ENCODE data around the gene SV2C.
"Not testable (repeated sequence)": the region's sequence is repeated elsewhere in the genome, so short reads cannot be mapped to it uniquely, and the experiment has no call there.

SV2C gene

GRCh38 chr5:76257225-76257833, 174.1 kb downstream of the SV2C start:
- DNase-seq, result no peak

- no peak for DNase-seq
Measured at GRCh38 chr5:76257897-76258296, 174.7 kb downstream of the SV2C start.

GRCh38 chr5:76264681-76265080, 181.5 kb downstream of the SV2C start:
- DNase-seq, result no peak

GRCh38 chr5:76269259-76269931, 186.2 kb downstream of the SV2C start:
- DNase-seq, result no peak

- DNase-seq, result no peak
Measured at GRCh38 chr5:76269932-76270610, 186.9 kb downstream of the SV2C start.

- DNase-seq, result no peak
Measured at GRCh38 chr5:76271836-76272235, 188.7 kb downstream of the SV2C start.

- no peak for DNase-seq
Measured at GRCh38 chr5:76273206-76273885, 190.2 kb downstream of the SV2C start.

- DNase-seq, result no peak
Measured at GRCh38 chr5:76274571-76274970, 191.4 kb downstream of the SV2C start.

GRCh38 chr5:76277736-76278135, 194.6 kb downstream of the SV2C start:
- no peak for DNase-seq

GRCh38 chr5:76278261-76278789, 195.1 kb downstream of the SV2C start:
- no peak for DNase-seq

- no peak for DNase-seq
Measured at GRCh38 chr5:76280494-76280893, 197.3 kb downstream of the SV2C start.

- DNase-seq, result no peak
Measured at GRCh38 chr5:76283670-76284069, 200.5 kb downstream of the SV2C start.

- no peak for DNase-seq
Measured at GRCh38 chr5:76289692-76290091, 206.5 kb downstream of the SV2C start.

- DNase-seq, result no peak
Measured at GRCh38 chr5:76290321-76290757, 207.2 kb downstream of the SV2C start.

GRCh38 chr5:76291305-76292077, 208.3 kb downstream of the SV2C start:
- no peak for DNase-seq

- no peak for DNase-seq
Measured at GRCh38 chr5:76292620-76293322, 209.6 kb downstream of the SV2C start.

- DNase-seq, result no peak
Measured at GRCh38 chr5:76294573-76294972, 211.4 kb downstream of the SV2C start.

- DNase-seq, result no peak
Measured at GRCh38 chr5:76298852-76299251, 215.7 kb downstream of the SV2C start.

GRCh38 chr5:76299592-76299991, 216.4 kb downstream of the SV2C start:
- DNase-seq, result no peak

- not testable (repeated sequence) for DNase-seq
Measured at GRCh38 chr5:76301932-76302331, 218.7 kb downstream of the SV2C start.

GRCh38 chr5:76302661-76303060, 219.5 kb downstream of the SV2C start:
- not testable (repeated sequence) for DNase-seq

GRCh38 chr5:76303921-76304320, 220.7 kb downstream of the SV2C start:
- peak; percentile 3 to 13 for DNase-seq

Measured in activated CD4-positive, alpha-beta T cell treated with anti-CD3 and anti-CD28 coated beads, Interleukin-2, amount 50 U/mL, for 4 hours (primary cell).